ENCODE data around the gene TENM4.

DNA sequence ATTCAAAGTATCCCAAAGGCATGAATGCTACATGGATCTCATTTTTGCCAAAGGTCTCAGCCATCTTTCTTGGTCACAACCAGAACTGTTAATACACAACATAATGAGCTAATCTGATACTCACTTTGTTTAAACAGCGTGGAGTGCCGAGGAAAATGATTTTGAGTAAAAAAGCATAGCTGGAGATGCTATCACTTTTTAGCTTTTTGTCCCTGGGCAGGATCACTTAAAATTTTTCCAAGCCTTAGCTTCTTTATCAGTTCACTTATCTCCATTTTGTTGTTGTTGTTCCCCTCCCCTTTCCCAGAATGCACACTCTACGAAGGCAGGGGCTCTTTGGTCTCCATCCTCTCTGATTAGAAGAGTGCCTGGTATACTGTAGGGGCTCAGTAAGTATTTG lies 636.8 kb downstream of the TENM4 start:
- TF ChIP-seq BHLHE40 (IDR thresholded peaks at IDR 0.05; ENCODE audit: low read depth, low read length): no peak
- TF ChIP-seq, protein P1, sequence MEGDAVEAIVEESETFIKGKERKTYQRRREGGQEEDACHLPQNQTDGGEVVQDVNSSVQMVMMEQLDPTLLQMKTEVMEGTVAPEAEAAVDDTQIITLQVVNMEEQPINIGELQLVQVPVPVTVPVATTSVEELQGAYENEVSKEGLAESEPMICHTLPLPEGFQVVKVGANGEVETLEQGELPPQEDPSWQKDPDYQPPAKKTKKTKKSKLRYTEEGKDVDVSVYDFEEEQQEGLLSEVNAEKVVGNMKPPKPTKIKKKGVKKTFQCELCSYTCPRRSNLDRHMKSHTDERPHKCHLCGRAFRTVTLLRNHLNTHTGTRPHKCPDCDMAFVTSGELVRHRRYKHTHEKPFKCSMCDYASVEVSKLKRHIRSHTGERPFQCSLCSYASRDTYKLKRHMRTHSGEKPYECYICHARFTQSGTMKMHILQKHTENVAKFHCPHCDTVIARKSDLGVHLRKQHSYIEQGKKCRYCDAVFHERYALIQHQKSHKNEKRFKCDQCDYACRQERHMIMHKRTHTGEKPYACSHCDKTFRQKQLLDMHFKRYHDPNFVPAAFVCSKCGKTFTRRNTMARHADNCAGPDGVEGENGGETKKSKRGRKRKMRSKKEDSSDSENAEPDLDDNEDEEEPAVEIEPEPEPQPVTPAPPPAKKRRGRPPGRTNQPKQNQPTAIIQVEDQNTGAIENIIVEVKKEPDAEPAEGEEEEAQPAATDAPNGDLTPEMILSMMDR (IDR thresholded peaks at IDR 0.05): no peak
- TF ChIP-seq MAZ (IDR thresholded peaks at IDR 0.05; ENCODE audit: borderline replicate concordance, low read depth, low read length): no peak
- no peak for TF ChIP-seq CEBPB (IDR thresholded peaks at IDR 0.05)
- no peak for TF ChIP-seq CBX2 (IDR thresholded peaks at IDR 0.05; ENCODE audit: borderline replicate concordance, low read depth)
- no peak for TF ChIP-seq RFX5 (IDR thresholded peaks at IDR 0.05)
- TF ChIP-seq, protein P2, sequence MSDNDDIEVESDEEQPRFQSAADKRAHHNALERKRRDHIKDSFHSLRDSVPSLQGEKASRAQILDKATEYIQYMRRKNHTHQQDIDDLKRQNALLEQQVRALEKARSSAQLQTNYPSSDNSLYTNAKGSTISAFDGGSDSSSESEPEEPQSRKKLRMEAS (IDR thresholded peaks at IDR 0.05): no peak
- no peak for TF ChIP-seq JUNB (IDR thresholded peaks at IDR 0.05)
- no peak for TF ChIP-seq ESRRA (IDR thresholded peaks at IDR 0.05; ENCODE audit: borderline replicate concordance, low read length)
- TF ChIP-seq PHF8 (IDR thresholded peaks at IDR 0.05; ENCODE audit: borderline replicate concordance, low read depth): no peak
- no peak for TF ChIP-seq RAD21 (conservative IDR thresholded peaks at IDR 0.05 in 1 of 2, IDR thresholded peaks at IDR 0.05 in 1 of 2)
